GM23248 (cell line): ENCODE data around the gene RCE1.

Experiments
- EZH2 ChIP-seq: fragments of 200-600 bp; sonication (generic); IDR thresholded peaks from 2 replicates; pipeline ENCODE4 v1.6.1; 2018; ENCODE audit warnings: antibody characterized with exemption, mild to moderate bottlenecking; ENCODE audit not compliant: insufficient read depth, poor library complexity, severe bottlenecking
- EZH2phosphoT487 ChIP-seq: fragments of 200-600 bp; sonication (generic); IDR thresholded peaks from 2 replicates; pipeline ENCODE4 v1.6.1; 2018; ENCODE audit warnings: antibody characterized with exemption, moderate library complexity, mild to moderate bottlenecking, low read depth; ENCODE audit not compliant: insufficient read depth

- TF ChIP-seq EZH2phosphoT487 (no peak), EZH2 (no peak)
Observed at GRCh38 chr11:66880496-66881450, 37.5 kb downstream of the RCE1 start.
